ENCODE results near the gene KCNQ5.

Gene KCNQ5

GRCh38 chr6:73207221-73207837 is 585.5 kb downstream of the KCNQ5 start:
- Histone ChIP-seq H3K9me3 (ENCODE audit: control insufficient read depth, insufficient read depth, low read depth, low read length) (no peaks in the 10 kb centered on the region), H3K36me3 (ENCODE audit: control insufficient read depth in 2 of 2, insufficient read depth in 1 of 2, low read length in 2 of 2) (no peaks in the 10 kb centered on the region), H3K4me1 (ENCODE audit: control insufficient read depth, insufficient read depth, low read length) (no peaks in the 10 kb centered on the region), H3K27ac (ENCODE audit: extremely low read depth, low read depth, low read length) (no peak overlapping the region), H3K4me3 (ENCODE audit: low read depth, low read length) (no peak overlapping the region)
- ChIA-PET CTCF (no interaction called here), POLR2A (interaction anchor here (0.6 kb wide), 1 partner anchor 21 kb away, joined by 3 read pairs; no protein-coding TSS in a partner anchor)
- TF ChIP-seq ZNF148 (tag by site-specific recombination; IDR thresholded peaks at IDR 0.05; ENCODE audit: borderline replicate concordance) = no peak
- TF ChIP-seq GLI2 (tag by site-specific recombination; IDR thresholded peaks at IDR 0.05; ENCODE audit: borderline replicate concordance, low read depth) = no peak
- peak; percentile 30; the same call in 1 of the 2 replicates for TF ChIP-seq EGR2 (tag by site-specific recombination; IDR thresholded peaks at IDR 0.05; ENCODE audit: low read depth)
- no peak for TF ChIP-seq ZNF169 (tag by site-specific recombination; IDR thresholded peaks at IDR 0.05)
- TF ChIP-seq ZFHX2 (tag by site-specific recombination; conservative IDR thresholded peaks at IDR 0.05) = peak; percentile 30; the same call in 1 of the 2 replicates
- peak; percentile 57 for TF ChIP-seq ATF2 (tag by site-specific recombination; IDR thresholded peaks at IDR 0.05; ENCODE audit: low read depth)
- no peak for TF ChIP-seq ZNF157 (tag by site-specific recombination; IDR thresholded peaks at IDR 0.05)
- TF ChIP-seq ZNF174 (tag by site-specific recombination; IDR thresholded peaks at IDR 0.05) = no peak

- no peak overlapping the region for H3K27ac ChIP-seq (ENCODE audit: extremely low read depth, low read depth, low read length)
- no peak for TF ChIP-seq ZNF112 (tag by site-specific recombination; IDR thresholded peaks at IDR 0.05)
- TF ChIP-seq CTCF (tag by site-specific recombination; IDR thresholded peaks at IDR 0.05) = no peak
- TF ChIP-seq ZBTB26 (tag by site-specific recombination; optimal IDR thresholded peaks at IDR 0.05) = no peak
- TF ChIP-seq ATF2 (tag by site-specific recombination; IDR thresholded peaks at IDR 0.05; ENCODE audit: low read depth) = no peak
- TF ChIP-seq REPIN1 (tag by site-specific recombination; IDR thresholded peaks at IDR 0.05; ENCODE audit: low read depth) = no peak
- no peak for TF ChIP-seq MYNN (tag by site-specific recombination; IDR thresholded peaks at IDR 0.05; ENCODE audit: borderline replicate concordance)
Observed at GRCh38 chr6:73209117-73209516, 587.3 kb downstream of the KCNQ5 start.

More at GRCh38 chr6:73209117-73209516, 587.3 kb downstream of the KCNQ5 start:
- Histone ChIP-seq H3K9me3 (ENCODE audit: control insufficient read depth, insufficient read depth, low read depth, low read length) (no peaks in the 10 kb centered on the region), H3K36me3 (ENCODE audit: control insufficient read depth in 2 of 2, insufficient read depth in 1 of 2, low read length in 2 of 2) (no peaks in the 10 kb centered on the region), H3K4me1 (ENCODE audit: control insufficient read depth, insufficient read depth, low read length) (no peaks in the 10 kb centered on the region), H3K4me3 (ENCODE audit: low read depth, low read length) (no peak overlapping the region)
- CTCF ChIA-PET = interaction anchor here (0.6 kb wide), 1 partner anchor 752 kb away, joined by 4 read pairs; no protein-coding TSS in a partner anchor
- POLR2A ChIA-PET = no interaction called here

Measured in HEK293 (cell line).